C4-2B (cell line): Measurements from ENCODE around the gene MIGA2.

ENCODE experiments used
- ZFX ChIP-seq: fragments of 450-650 bp; IDR thresholded peaks from 2 replicates; pipeline ENCODE4 v1.6.1; 2017
- TF ChIP-seq, protein P1 (sequence below): fragments of 450-650 bp; conservative IDR thresholded peaks from 2 replicates; pipeline ENCODE4 v1.5.1; 2017; ENCODE audit warnings: mild to moderate bottlenecking

DNA sequence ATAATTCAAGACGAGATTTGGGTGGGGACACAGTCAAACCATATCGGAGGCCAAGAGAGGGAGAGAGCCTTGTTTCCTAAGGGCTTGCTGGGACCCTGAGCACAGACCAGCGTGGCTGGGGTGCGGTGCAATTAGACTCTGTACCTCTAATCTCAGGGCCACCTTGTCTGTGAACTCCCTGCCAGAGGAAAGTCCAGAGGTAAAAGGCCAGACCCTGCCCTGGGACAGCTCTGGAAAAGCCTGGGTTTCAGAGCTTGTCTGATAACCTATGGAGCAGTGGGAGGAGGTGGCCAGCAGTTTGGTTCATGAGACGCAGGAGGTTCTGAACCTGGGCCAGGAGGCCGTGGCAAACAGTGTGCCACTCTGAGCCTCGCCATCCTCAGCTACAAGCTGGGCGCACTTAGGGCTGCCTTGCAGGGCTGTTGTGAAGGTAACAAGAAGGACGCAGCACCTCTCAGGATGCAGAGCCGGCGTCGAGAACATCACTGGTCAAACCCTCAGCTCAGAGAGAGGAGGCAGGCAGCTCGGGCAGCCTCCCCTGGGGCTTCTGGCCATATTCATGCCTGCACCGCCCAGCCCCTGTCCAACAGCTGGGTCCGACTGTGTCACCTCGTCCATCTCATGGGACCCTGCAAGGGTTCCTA, 39.7 kb downstream of the MIGA2 start:
- TF ChIP-seq, protein P1, sequence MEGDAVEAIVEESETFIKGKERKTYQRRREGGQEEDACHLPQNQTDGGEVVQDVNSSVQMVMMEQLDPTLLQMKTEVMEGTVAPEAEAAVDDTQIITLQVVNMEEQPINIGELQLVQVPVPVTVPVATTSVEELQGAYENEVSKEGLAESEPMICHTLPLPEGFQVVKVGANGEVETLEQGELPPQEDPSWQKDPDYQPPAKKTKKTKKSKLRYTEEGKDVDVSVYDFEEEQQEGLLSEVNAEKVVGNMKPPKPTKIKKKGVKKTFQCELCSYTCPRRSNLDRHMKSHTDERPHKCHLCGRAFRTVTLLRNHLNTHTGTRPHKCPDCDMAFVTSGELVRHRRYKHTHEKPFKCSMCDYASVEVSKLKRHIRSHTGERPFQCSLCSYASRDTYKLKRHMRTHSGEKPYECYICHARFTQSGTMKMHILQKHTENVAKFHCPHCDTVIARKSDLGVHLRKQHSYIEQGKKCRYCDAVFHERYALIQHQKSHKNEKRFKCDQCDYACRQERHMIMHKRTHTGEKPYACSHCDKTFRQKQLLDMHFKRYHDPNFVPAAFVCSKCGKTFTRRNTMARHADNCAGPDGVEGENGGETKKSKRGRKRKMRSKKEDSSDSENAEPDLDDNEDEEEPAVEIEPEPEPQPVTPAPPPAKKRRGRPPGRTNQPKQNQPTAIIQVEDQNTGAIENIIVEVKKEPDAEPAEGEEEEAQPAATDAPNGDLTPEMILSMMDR, result no peak
- no peak for TF ChIP-seq ZFX
